ENCODE measurements around the gene HIF3A.
A peak's percentile ranks its signal among the peaks of the same experiment; 100 is the strongest.
"Not testable (repeated sequence)": the region's sequence is repeated elsewhere in the genome, so short reads cannot be mapped to it uniquely, and the experiment has no call there.

Gene HIF3A

DNA sequence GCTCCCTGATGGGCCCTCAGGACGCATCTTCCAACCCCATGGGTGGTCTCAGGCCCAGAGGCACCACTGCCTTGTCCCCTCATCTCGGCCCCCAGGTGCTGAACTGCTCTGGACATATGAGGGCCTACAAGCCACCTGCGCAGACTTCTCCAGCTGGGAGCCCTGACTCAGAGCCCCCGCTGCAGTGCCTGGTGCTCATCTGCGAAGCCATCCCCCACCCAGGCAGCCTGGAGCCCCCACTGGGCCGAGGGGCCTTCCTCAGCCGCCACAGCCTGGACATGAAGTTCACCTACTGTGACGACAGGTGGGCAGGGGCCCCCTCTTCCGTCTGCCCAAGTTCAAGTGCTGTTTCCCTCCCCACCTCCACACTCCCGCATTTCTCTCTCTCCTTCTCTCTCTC lies 12.2 kb downstream of the HIF3A start:
- no peak overlapping the region for H3K4me3 ChIP-seq (ENCODE audit: low read length)
- H3K36me3 ChIP-seq (ENCODE audit: control insufficient read depth, insufficient read depth, low read length, severe bottlenecking), result peaks cover 81% of the 10 kb centered on the region
- peaks cover 11% of the 10 kb centered on the region for H3K4me1 ChIP-seq (ENCODE audit: control insufficient read depth, insufficient read depth, low read length)
- no peak overlapping the region for H3K9ac ChIP-seq (ENCODE audit: low read length)
- no peaks in the 10 kb centered on the region for H3K27me3 ChIP-seq (replicated peaks; ENCODE audit: control insufficient read depth, insufficient read depth, low read length)
- DNase-seq (ENCODE audit: low read depth), result no peak
- peaks cover 9% of the 10 kb centered on the region for H3K9me3 ChIP-seq (ENCODE audit: control insufficient read depth, low read length)

DNA sequence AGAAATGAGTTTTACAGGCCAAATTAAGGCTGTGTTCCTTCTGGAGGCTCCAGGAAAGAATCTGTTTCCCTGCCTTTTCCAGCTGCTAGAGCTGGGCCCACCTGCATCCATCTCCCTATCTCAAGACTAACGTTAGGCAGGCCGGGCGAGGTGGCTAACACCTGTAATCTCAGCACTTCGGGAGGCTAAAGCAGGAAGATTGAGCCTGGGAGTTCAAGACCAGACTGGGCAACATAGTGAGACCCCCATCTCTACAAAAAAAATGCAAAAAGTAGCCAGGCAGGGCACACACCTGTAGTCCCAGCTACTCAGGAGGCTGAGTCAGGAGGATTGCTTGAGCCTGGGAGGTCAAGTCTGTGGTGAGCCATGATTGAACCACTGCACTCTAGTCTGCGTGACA lies 14.6 kb downstream of the HIF3A start:
- H3K27me3 ChIP-seq (replicated peaks; ENCODE audit: control insufficient read depth, insufficient read depth, low read length), result no peaks in the 10 kb centered on the region
- peaks cover 58% of the 10 kb centered on the region for H3K36me3 ChIP-seq (ENCODE audit: control insufficient read depth, insufficient read depth, low read length, severe bottlenecking)
- no peak for DNase-seq (ENCODE audit: low read depth)
- H3K9ac ChIP-seq (ENCODE audit: low read length), result no peak overlapping the region
- peaks cover 7% of the 10 kb centered on the region for H3K4me1 ChIP-seq (ENCODE audit: control insufficient read depth, insufficient read depth, low read length)
- H3K4me3 ChIP-seq (ENCODE audit: low read length), result no peak overlapping the region
- H3K9me3 ChIP-seq (ENCODE audit: control insufficient read depth, low read length), result peaks cover 4% of the 10 kb centered on the region

DNA sequence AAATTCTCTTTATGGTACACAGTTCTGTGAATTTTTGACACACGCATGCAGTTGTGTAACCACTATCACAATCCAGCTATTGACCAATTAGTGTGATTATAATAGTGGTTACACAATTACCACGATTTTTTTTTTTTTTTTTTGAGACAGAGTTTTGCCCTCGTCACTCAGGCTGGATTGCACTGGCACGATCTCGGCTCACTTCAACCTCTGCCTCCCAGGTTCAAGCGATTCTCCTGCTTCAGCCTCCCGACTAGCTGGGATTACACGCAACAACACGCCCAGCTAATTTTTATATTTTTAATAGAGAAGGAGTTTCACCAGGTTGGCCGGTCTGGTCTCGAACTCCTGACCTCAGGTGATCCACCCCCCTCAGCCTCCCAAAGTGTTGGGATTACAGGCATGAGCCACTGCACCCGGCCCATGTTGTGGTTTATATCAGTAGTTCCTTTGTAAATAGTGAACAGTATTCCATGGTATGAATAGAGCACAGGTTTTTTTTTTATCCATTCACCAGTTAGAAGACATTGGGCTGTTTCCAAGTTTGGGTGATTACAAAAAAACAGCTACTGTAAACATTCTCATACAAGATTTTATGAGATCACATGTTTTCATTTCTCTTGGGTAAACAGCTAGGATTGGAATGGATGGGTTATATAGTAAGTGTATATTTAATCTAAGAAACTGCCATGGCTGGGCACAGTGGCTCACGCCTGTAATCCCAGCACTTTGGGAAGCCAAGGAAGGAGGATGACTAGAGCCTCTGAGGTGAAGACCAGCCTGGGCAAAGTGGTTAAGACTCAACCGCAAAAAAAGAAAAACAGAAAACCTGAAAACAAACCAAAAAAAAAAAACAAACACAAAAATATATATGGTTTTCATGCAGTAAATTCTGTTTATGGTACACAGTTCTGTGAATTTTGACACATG lies 17.0 kb downstream of the HIF3A start:
- H3K9ac ChIP-seq (ENCODE audit: low read length); H3K4me3 ChIP-seq (ENCODE audit: low read length): not testable (repeated sequence)

DNA sequence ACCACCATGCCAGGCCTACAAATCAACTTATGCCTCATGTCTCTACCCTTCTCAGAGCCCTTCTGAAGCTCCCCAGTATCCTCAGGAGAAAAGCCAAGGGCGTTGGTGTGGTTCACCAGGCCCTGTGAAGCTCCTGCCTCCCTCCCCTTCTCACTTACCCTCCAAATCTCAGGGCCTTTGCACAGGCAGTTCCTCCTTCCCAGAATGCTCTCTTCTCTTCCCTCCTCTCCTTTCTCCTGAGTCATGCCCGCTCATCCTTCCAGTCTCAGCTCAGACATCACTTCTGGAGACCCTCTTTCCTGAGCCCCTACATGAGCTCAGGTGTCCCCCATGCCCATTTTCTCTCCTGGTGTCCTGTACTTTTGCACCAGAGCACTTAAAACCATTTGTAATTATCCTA lies 20.5 kb downstream of the HIF3A start:
- peaks cover 10% of the 10 kb centered on the region for H3K4me1 ChIP-seq (ENCODE audit: control insufficient read depth, insufficient read depth, low read length)
- no peaks in the 10 kb centered on the region for H3K9me3 ChIP-seq (ENCODE audit: control insufficient read depth, low read length)
- peaks cover 46% of the 10 kb centered on the region for H3K36me3 ChIP-seq (ENCODE audit: control insufficient read depth, insufficient read depth, low read length, severe bottlenecking)
- H3K27me3 ChIP-seq (replicated peaks; ENCODE audit: control insufficient read depth, insufficient read depth, low read length), result no peaks in the 10 kb centered on the region
- no peak for DNase-seq (ENCODE audit: low read depth)
- H3K4me3 ChIP-seq (ENCODE audit: low read length), result no peak overlapping the region
- no peak overlapping the region for H3K9ac ChIP-seq (ENCODE audit: low read length)

More for the DNA sequence above, 17.0 kb downstream of the HIF3A start:
- H3K9me3 ChIP-seq (ENCODE audit: control insufficient read depth, low read length); H3K4me1 ChIP-seq (ENCODE audit: control insufficient read depth, insufficient read depth, low read length); H3K27me3 ChIP-seq (replicated peaks; ENCODE audit: control insufficient read depth, insufficient read depth, low read length): not testable (repeated sequence)
- H3K36me3 ChIP-seq (ENCODE audit: control insufficient read depth, insufficient read depth, low read length, severe bottlenecking), result peaks cover 51% of the 10 kb centered on the region
- DNase-seq (ENCODE audit: low read depth), result peak; percentile 54

DNA sequence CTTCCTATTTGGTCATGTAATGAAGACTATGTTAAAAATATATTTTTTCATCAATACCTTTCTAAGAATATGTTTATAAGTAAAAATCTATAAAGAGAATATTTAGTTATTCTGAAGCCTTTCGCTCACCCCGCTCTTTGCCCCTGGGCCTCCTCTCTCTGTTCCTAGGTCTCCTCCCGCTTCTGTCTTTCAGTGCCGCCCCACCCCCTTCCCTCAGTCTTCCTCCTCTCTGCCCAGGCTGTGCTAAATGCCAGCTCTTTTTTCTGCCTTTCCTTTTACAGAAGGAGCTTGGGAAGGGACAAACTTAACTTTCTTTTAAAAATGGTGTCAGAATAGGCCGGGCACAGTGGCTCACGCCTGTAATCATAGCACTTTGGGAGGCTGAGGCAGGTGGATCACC lies 22.8 kb downstream of the HIF3A start:
- Histone ChIP-seq H3K36me3 (ENCODE audit: control insufficient read depth, insufficient read depth, low read length, severe bottlenecking) (peaks cover 59% of the 10 kb centered on the region), H3K4me3 (ENCODE audit: low read length) (no peak overlapping the region), H3K4me1 (ENCODE audit: control insufficient read depth, insufficient read depth, low read length) (peaks cover 9% of the 10 kb centered on the region), H3K9me3 (ENCODE audit: control insufficient read depth, low read length) (no peaks in the 10 kb centered on the region), H3K27me3 (replicated peaks; ENCODE audit: control insufficient read depth, insufficient read depth, low read length) (no peaks in the 10 kb centered on the region), H3K9ac (ENCODE audit: low read length) (no peak overlapping the region)
- no peak for DNase-seq (ENCODE audit: low read depth)

DNA sequence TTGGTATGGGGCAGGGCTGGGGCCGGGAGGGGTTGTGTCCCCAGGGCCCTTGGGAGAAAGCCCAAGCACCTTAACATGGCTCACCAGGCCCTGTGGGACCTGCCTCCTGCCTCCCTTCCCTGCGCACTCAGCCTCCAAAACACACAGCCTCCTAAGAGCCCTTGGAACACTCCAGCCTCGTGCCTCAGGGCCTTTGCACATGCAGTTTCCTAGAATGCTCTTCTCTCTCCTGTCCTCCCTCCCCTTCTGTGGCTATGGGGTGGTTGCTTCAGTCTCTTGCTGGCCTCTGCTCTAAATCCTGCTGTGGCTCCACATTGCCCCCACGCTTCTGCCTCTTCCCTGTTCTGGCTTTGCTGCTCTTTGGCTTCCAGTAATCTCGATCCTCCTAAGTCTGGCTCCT lies 23.7 kb downstream of the HIF3A start:
- Histone ChIP-seq H3K9ac (ENCODE audit: low read length) (no peak overlapping the region), H3K4me3 (ENCODE audit: low read length) (no peak overlapping the region), H3K27me3 (replicated peaks; ENCODE audit: control insufficient read depth, insufficient read depth, low read length) (no peaks in the 10 kb centered on the region), H3K4me1 (ENCODE audit: control insufficient read depth, insufficient read depth, low read length) (peaks cover 9% of the 10 kb centered on the region), H3K9me3 (ENCODE audit: control insufficient read depth, low read length) (peaks cover 2% of the 10 kb centered on the region), H3K36me3 (ENCODE audit: control insufficient read depth, insufficient read depth, low read length, severe bottlenecking) (peaks cover 64% of the 10 kb centered on the region)
- no peak for DNase-seq (ENCODE audit: low read depth)

DNA sequence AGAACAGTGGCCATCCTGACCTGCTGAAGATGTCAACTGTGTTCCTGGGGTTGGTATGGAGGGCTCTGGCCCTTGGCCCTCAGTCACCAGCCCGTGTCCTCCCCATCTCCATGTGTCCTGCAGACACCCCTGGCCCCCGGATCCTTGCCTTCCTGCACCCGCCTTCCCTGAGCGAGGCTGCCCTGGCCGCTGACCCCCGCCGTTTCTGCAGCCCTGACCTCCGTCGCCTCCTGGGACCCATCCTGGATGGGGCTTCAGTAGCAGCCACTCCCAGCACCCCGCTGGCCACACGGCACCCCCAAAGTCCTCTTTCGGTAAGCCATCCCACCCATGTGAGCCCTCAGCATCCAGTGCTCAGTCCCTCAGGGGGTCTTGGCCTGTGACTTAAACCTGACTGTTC lies 24.8 kb downstream of the HIF3A start:
- H3K4me3 ChIP-seq (ENCODE audit: low read length), result no peak overlapping the region
- DNase-seq (ENCODE audit: low read depth), result no peak
- H3K4me1 ChIP-seq (ENCODE audit: control insufficient read depth, insufficient read depth, low read length), result peaks cover 9% of the 10 kb centered on the region
- no peak overlapping the region for H3K9ac ChIP-seq (ENCODE audit: low read length)
- H3K27me3 ChIP-seq (replicated peaks; ENCODE audit: control insufficient read depth, insufficient read depth, low read length), result no peaks in the 10 kb centered on the region
- H3K36me3 ChIP-seq (ENCODE audit: control insufficient read depth, insufficient read depth, low read length, severe bottlenecking), result peaks cover 75% of the 10 kb centered on the region
- H3K9me3 ChIP-seq (ENCODE audit: control insufficient read depth, low read length), result peaks cover 12% of the 10 kb centered on the region

DNA sequence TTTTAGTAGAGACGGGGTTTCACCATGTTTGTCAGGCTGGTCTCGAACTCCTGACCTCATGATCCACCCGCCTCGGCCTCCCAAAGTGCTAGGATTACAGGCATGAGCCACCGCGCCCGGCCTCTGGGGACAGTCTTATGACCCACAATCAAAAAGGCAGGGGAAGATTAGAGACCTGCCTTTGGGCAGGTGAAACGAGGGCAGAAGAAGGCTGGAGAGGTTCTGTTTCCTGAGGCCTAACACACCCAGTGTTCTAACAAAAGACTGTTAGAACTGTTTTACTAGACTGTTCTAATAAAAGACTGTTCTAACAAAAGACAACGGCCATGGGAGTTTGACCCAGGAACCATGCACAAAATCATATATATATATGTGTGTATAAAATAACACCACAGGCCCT lies 26.4 kb downstream of the HIF3A start:
- not testable (repeated sequence) for H3K4me3 ChIP-seq (ENCODE audit: low read length); DNase-seq (ENCODE audit: low read depth); H3K9ac ChIP-seq (ENCODE audit: low read length); H3K4me1 ChIP-seq (ENCODE audit: control insufficient read depth, insufficient read depth, low read length); H3K27me3 ChIP-seq (replicated peaks; ENCODE audit: control insufficient read depth, insufficient read depth, low read length)
- Histone ChIP-seq H3K36me3 (ENCODE audit: control insufficient read depth, insufficient read depth, low read length, severe bottlenecking) (peaks cover 77% of the 10 kb centered on the region), H3K9me3 (ENCODE audit: control insufficient read depth, low read length) (peaks cover 21% of the 10 kb centered on the region)

DNA sequence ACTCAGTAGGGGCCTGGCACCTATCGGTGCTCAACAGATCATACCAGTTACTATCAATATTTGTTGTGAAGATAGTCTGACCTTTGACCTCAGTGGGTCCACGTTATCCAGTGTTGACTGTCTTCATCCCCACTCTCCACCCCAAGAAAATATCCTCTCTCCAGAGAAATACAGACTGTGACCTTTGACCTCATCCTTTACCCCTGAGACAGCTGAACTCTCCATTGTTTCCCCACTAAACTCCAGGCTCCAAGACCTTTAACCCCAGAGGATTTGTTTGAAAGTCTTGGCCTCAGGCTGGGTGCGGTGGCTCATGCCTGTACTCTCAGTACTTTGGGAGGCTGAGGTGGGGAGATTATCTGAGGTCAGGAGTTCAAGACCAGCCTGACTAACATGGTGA lies 27.4 kb downstream of the HIF3A start:
- Histone ChIP-seq H3K9ac (ENCODE audit: low read length) (no peak overlapping the region), H3K4me3 (ENCODE audit: low read length) (no peak overlapping the region), H3K9me3 (ENCODE audit: control insufficient read depth, low read length) (peaks cover 21% of the 10 kb centered on the region), H3K27me3 (replicated peaks; ENCODE audit: control insufficient read depth, insufficient read depth, low read length) (no peaks in the 10 kb centered on the region), H3K36me3 (ENCODE audit: control insufficient read depth, insufficient read depth, low read length, severe bottlenecking) (peaks cover 82% of the 10 kb centered on the region), H3K4me1 (ENCODE audit: control insufficient read depth, insufficient read depth, low read length) (peaks cover 9% of the 10 kb centered on the region)
- DNase-seq (ENCODE audit: low read depth), result no peak

DNA sequence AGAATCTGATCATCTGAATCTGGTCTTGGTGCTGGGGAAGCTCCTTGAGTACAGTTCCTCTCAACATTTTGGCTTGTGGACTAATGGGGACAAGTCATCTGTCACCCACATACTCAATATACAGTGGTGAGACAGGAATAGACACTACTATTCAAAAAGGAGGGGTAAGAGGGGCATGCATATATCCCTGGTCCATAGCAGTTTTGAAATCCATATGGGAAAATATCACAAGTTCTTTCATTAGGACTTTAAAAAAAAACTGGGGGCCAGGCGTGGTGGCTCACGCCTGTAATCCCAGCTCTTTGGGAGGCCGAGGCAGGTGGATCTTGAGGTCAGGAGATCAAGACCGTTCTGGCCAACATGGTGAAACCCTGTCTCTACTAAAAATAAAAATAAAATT lies 29.8 kb downstream of the HIF3A start:
- Histone ChIP-seq H3K36me3 (ENCODE audit: control insufficient read depth, insufficient read depth, low read length, severe bottlenecking) (peaks cover 81% of the 10 kb centered on the region), H3K9me3 (ENCODE audit: control insufficient read depth, low read length) (peaks cover 21% of the 10 kb centered on the region), H3K9ac (ENCODE audit: low read length) (no peak overlapping the region), H3K4me1 (ENCODE audit: control insufficient read depth, insufficient read depth, low read length) (peaks cover 6% of the 10 kb centered on the region), H3K4me3 (ENCODE audit: low read length) (no peak overlapping the region), H3K27me3 (replicated peaks; ENCODE audit: control insufficient read depth, insufficient read depth, low read length) (no peaks in the 10 kb centered on the region)
- no peak for DNase-seq (ENCODE audit: low read depth)

DNA sequence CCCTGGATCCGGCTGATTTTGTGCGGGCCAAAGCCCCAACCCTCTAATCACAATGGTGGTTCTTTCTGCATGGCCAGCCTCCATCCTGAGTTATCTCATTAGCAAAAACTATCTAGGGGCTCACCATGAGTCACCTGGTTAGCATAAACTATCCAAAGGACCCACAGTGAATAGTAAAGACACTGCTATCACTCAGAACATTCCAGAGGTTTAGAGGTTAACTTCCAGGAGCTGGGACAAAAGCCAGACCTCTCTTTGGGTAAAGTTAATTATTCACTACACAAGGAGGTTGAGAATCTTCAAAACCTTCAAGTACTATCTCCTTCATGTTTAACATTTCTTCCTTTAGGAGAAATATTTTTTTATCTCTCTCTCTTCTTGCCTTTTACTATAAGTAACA lies 31.2 kb downstream of the HIF3A start:
- peaks cover 21% of the 10 kb centered on the region for H3K9me3 ChIP-seq (ENCODE audit: control insufficient read depth, low read length)
- peaks cover 85% of the 10 kb centered on the region for H3K36me3 ChIP-seq (ENCODE audit: control insufficient read depth, insufficient read depth, low read length, severe bottlenecking)
- H3K27me3 ChIP-seq (replicated peaks; ENCODE audit: control insufficient read depth, insufficient read depth, low read length), result no peaks in the 10 kb centered on the region
- no peak for DNase-seq (ENCODE audit: low read depth)
- H3K4me1 ChIP-seq (ENCODE audit: control insufficient read depth, insufficient read depth, low read length), result peaks cover 6% of the 10 kb centered on the region
- no peak overlapping the region for H3K4me3 ChIP-seq (ENCODE audit: low read length)
- H3K9ac ChIP-seq (ENCODE audit: low read length), result no peak overlapping the region
